B cell (primary cell): ENCODE data around the gene GADD45G.

Experiments used
- CTCF ChIP-seq: fragments of 200-600 bp; IDR thresholded peaks from one replicate; pipeline ENCODE4 v1.8.0; 2022; ENCODE audit warnings: antibody characterized with exemption, mild to moderate bottlenecking
- EZH2 ChIP-seq: IDR thresholded peaks from 2 replicates; pipeline ENCODE4 v1.6.1; 2012; ENCODE audit warnings: borderline replicate concordance, low read depth, mild to moderate bottlenecking, moderate library complexity, low read length; ENCODE audit not compliant: insufficient read depth, poor library complexity, severe bottlenecking

- TF ChIP-seq EZH2 (no peak), CTCF (no peak)
Measured at GRCh38 chr9:89606049-89606623, 1.3 kb downstream of the GADD45G start.
